Measurements from ENCODE around the gene ZNF135.

The ZNF135 gene

GRCh38 chr19:58086825-58087710, 28.0 kb downstream of the ZNF135 start:
- H3K4me3 ChIP-seq (replicated peaks; ENCODE audit: insufficient read depth, low read length) = no peak overlapping the region
- no peak for DNase-seq (ENCODE audit: low read depth in 1 of 2, low spot score in 1 of 2)
- no peak overlapping the region for H3K27ac ChIP-seq (replicated peaks)
- H3K27me3 ChIP-seq (ENCODE audit: insufficient read depth, poor library complexity, severe bottlenecking) = no peaks in the 10 kb centered on the region
- TF ChIP-seq SPI1 (IDR thresholded peaks at IDR 0.05; ENCODE audit: borderline replicate concordance, low read depth) = no peak
- no peak for TF ChIP-seq REST (IDR thresholded peaks at IDR 0.05; ENCODE audit: insufficient replicate concordance, low read depth)
- no peak for TF ChIP-seq POLR2AphosphoS5 (IDR thresholded peaks at IDR 0.05; ENCODE audit: low read depth)
- TF ChIP-seq GABPA (IDR thresholded peaks at IDR 0.05; ENCODE audit: low read depth) = no peak
- no peak for TF ChIP-seq CTCF (IDR thresholded peaks at IDR 0.05; ENCODE audit: insufficient read depth, low read length)

GRCh38 chr19:58088521-58089052, 29.5 kb downstream of the ZNF135 start:
- H3K27ac ChIP-seq (replicated peaks) = no peak overlapping the region
- H3K4me3 ChIP-seq (replicated peaks; ENCODE audit: insufficient read depth, low read length) = no peak overlapping the region
- DNase-seq (ENCODE audit: low read depth in 1 of 2, low spot score in 1 of 2) = no peak
- H3K27me3 ChIP-seq (ENCODE audit: insufficient read depth, poor library complexity, severe bottlenecking) = no peaks in the 10 kb centered on the region
- no peak for TF ChIP-seq POLR2AphosphoS5 (IDR thresholded peaks at IDR 0.05; ENCODE audit: low read depth)
- TF ChIP-seq SPI1 (IDR thresholded peaks at IDR 0.05; ENCODE audit: borderline replicate concordance, low read depth) = no peak
- no peak for TF ChIP-seq CTCF (IDR thresholded peaks at IDR 0.05; ENCODE audit: insufficient read depth, low read length)
- TF ChIP-seq GABPA (IDR thresholded peaks at IDR 0.05; ENCODE audit: low read depth) = no peak
- no peak for TF ChIP-seq REST (IDR thresholded peaks at IDR 0.05; ENCODE audit: insufficient replicate concordance, low read depth)

- Histone ChIP-seq H3K27me3 (ENCODE audit: insufficient read depth, poor library complexity, severe bottlenecking) (no peaks in the 10 kb centered on the region), H3K27ac (replicated peaks) (no peak overlapping the region), H3K4me3 (replicated peaks; ENCODE audit: insufficient read depth, low read length) (no peak overlapping the region)
- DNase-seq (ENCODE audit: low read depth in 1 of 2, low spot score in 1 of 2) = no peak
- TF ChIP-seq POLR2AphosphoS5 (IDR thresholded peaks at IDR 0.05; ENCODE audit: low read depth) = no peak
- no peak for TF ChIP-seq GABPA (IDR thresholded peaks at IDR 0.05; ENCODE audit: low read depth)
- no peak for TF ChIP-seq CTCF (IDR thresholded peaks at IDR 0.05; ENCODE audit: insufficient read depth, low read length)
Observed at GRCh38 chr19:58089846-58090245, 30.8 kb downstream of the ZNF135 start.

Measured in HL-60 (cell line).